Adipose tissue (tissue), 3 donors: ENCODE measurements around the gene MACROD2. TPM values are rescaled to one million over a fixed set of nuclear protein-coding genes. Genes with fewer than 3 reads are reported as not detected.
"Not testable (repeated sequence)": the region's sequence is repeated elsewhere in the genome, so short reads cannot be mapped to it uniquely, and the experiment has no call there.

Source experiments
- H3K27ac ChIP-seq: one replicate; pipeline ENCODE4 v1.5.1; 2013; ENCODE audit warnings: low read depth, low read length
- WGBS, 3 donors: extraction: QIAGEN DNeasy Blood & Tissue Kit; methylation state at CpG; one replicate each; pipeline ENCODE4 v1.1.7; 2013; 5-methylcytosine and 5-hydroxymethylcytosine counted together
- polyA plus RNA-seq, 3 donors: library from polyadenylated mRNA; stranded (reverse); fragments of 200-250 nt; gene quantifications; one replicate each; pipeline ENCODE4 v1.2.3, GENCODE V29; 2013
- donor health status: healthy with polysubstance abuse.
- donor health status: Bipolar disorder and iron deficiency.
- donor health status: healthy.

Gene MACROD2
- polyA plus RNA-seq, 3 donors, result 0.11 to 0.98 (median 0.56) TPM

- 81 to 91% (median 85%) methylated on average over 4 of the region's 4 CpGs for WGBS, 3 donors
- H3K27ac ChIP-seq, result no peak overlapping the region
Measured at GRCh38 chr20:15774926-15775325, 1779.6 kb downstream of the MACROD2 start.

GRCh38 chr20:15776770-15777466, 1781.6 kb downstream of the MACROD2 start:
- no peak overlapping the region for H3K27ac ChIP-seq
- 82 to 89% (median 88%) methylated on average over 3 of the region's 3 CpGs for WGBS, 3 donors

- H3K27ac ChIP-seq, result no peak overlapping the region
- WGBS, 3 donors, result 84 to 93% (median 89%) methylated on average over 3 of the region's 3 CpGs
Measured at GRCh38 chr20:15784020-15784419, 1788.7 kb downstream of the MACROD2 start.

GRCh38 chr20:15789079-15789478, 1793.8 kb downstream of the MACROD2 start:
- WGBS, 3 donors, result 44 to 81% (median 67%) methylated on average over 4 of the region's 4 CpGs
- no peak overlapping the region for H3K27ac ChIP-seq

GRCh38 chr20:15792855-15793254, 1797.5 kb downstream of the MACROD2 start:
- no peak overlapping the region for H3K27ac ChIP-seq

GRCh38 chr20:15794409-15794808, 1799.1 kb downstream of the MACROD2 start:
- 86 to 95% (median 89%) methylated on average over 5 of the region's 5 CpGs for WGBS, 3 donors
- H3K27ac ChIP-seq, result no peak overlapping the region

More at GRCh38 chr20:15792855-15793254, 1797.5 kb downstream of the MACROD2 start:
- WGBS, 3 donors, result 87 to 95% (median 93%) methylated on average over 7 of the region's 7 CpGs

- 72 to 96% (median 94%) methylated on average over 10 of the region's 10 CpGs for WGBS, 3 donors
- H3K27ac ChIP-seq, result no peak overlapping the region
Measured at GRCh38 chr20:15795305-15796019, 1800.1 kb downstream of the MACROD2 start.

- H3K27ac ChIP-seq, result no peak overlapping the region
- WGBS, 3 donors, result 50 to 80% (median 67%) methylated on average over 2 of the region's 2 CpGs
Measured at GRCh38 chr20:15799871-15800270, 1804.6 kb downstream of the MACROD2 start.

- H3K27ac ChIP-seq, result no peak overlapping the region
- 75 to 85% (median 85%) methylated on average over 1 of the region's 1 CpG for WGBS, 3 donors
Measured at GRCh38 chr20:15802020-15802419, 1806.7 kb downstream of the MACROD2 start.

GRCh38 chr20:15805154-15805553, 1809.8 kb downstream of the MACROD2 start:
- 83 to 89% (median 88%) methylated on average over 5 of the region's 5 CpGs for WGBS, 3 donors

GRCh38 chr20:15806105-15806504, 1810.8 kb downstream of the MACROD2 start:
- 70 to 80% (median 76%) methylated on average over 3 of the region's 3 CpGs for WGBS, 3 donors
- no peak overlapping the region for H3K27ac ChIP-seq

More at GRCh38 chr20:15805154-15805553, 1809.8 kb downstream of the MACROD2 start:
- no peak overlapping the region for H3K27ac ChIP-seq

GRCh38 chr20:15807271-15807670, 1812.0 kb downstream of the MACROD2 start:
- H3K27ac ChIP-seq, result no peak overlapping the region
- WGBS, 3 donors, result 74 to 81% (median 79%) methylated on average over 5 of the region's 5 CpGs

- 92 to 97% (median 93%) methylated on average over 8 of the region's 8 CpGs for WGBS, 3 donors
- not testable (repeated sequence) for H3K27ac ChIP-seq
Measured at GRCh38 chr20:15807771-15808170, 1812.5 kb downstream of the MACROD2 start.

GRCh38 chr20:15811951-15812350, 1816.6 kb downstream of the MACROD2 start:
- 65 to 85% (median 74%) methylated on average over 2 of the region's 2 CpGs for WGBS, 3 donors
- H3K27ac ChIP-seq, result no peak overlapping the region

GRCh38 chr20:15812696-15813095, 1817.4 kb downstream of the MACROD2 start:
- WGBS, 3 donors, result 37 to 78% (median 59%) methylated on average over 1 of the region's 1 CpG
- no peak overlapping the region for H3K27ac ChIP-seq

GRCh38 chr20:15814360-15814759, 1819.0 kb downstream of the MACROD2 start:
- no peak overlapping the region for H3K27ac ChIP-seq

GRCh38 chr20:15814911-15815310, 1819.6 kb downstream of the MACROD2 start:
- WGBS, 3 donors, result 45 to 59% (median 46%) methylated on average over 2 of the region's 2 CpGs
- no peak overlapping the region for H3K27ac ChIP-seq

GRCh38 chr20:15817351-15817750, 1822.0 kb downstream of the MACROD2 start:
- no peak overlapping the region for H3K27ac ChIP-seq
- WGBS, 3 donors, result 86 to 89% (median 87%) methylated on average over 2 of the region's 2 CpGs

- H3K27ac ChIP-seq, result no peak overlapping the region
- 21 to 77% (median 70%) methylated on average over 4 of the region's 4 CpGs for WGBS, 3 donors
Measured at GRCh38 chr20:15818651-15819071, 1823.3 kb downstream of the MACROD2 start.

GRCh38 chr20:15823718-15824117, 1828.4 kb downstream of the MACROD2 start:
- WGBS, 3 donors, result 61 to 86% (median 62%) methylated on average over 2 of the region's 2 CpGs

More at GRCh38 chr20:15823718-15824117, 1828.4 kb downstream of the MACROD2 start:
- H3K27ac ChIP-seq, result no peak overlapping the region
